Activated CD8-positive, alpha-beta memory T cell treated with anti-CD3 and anti-CD28 coated beads, Interleukin-2, amount 10 ng/mL, durations not matched to agents 7 days and 5 days (primary cell): Measurements from ENCODE around the gene COX20. TPM values are rescaled to one million over a fixed set of nuclear protein-coding genes. Genes with fewer than 3 reads are reported as not detected.

Experiments used
- ATAC-seq: fragments of 150-1000 bp; cut with Tn5 transposase; one replicate; pipeline ENCODE4 v1.10.0; 2021; ENCODE audit warnings: moderate library complexity
- CTCF ChIA-PET: fragments of 350-600 bp; sonication (Branson Sonifier 250); formaldehyde crosslinking; loops from one replicate; lab custom pipeline; 2021; ENCODE audit warnings: antibody characterized with exemption; lab: Charles Lee
- DNase-seq: peaks from one replicate; pipeline ENCODE4 v3.0.0-alpha.2; 2020
- H3K27ac Mint-ChIP-seq: one replicate; pipeline ENCODE4 v1.8.0; 2021; ENCODE audit warnings: mild to moderate bottlenecking, mixed read lengths
- H3K27me3 Mint-ChIP-seq: one replicate; pipeline ENCODE4 v1.8.0; 2021; ENCODE audit warnings: mixed read lengths
- H3K36me3 Mint-ChIP-seq: one replicate; pipeline ENCODE4 v1.8.0; 2021; ENCODE audit warnings: mild to moderate bottlenecking, mixed read lengths
- H3K4me1 Mint-ChIP-seq: one replicate; pipeline ENCODE4 v1.8.0; 2021; ENCODE audit warnings: mixed read lengths
- H3K4me3 Mint-ChIP-seq: one replicate; pipeline ENCODE4 v1.8.0; 2021; ENCODE audit warnings: mild to moderate bottlenecking, moderate library complexity, mixed read lengths
- H3K9me3 Mint-ChIP-seq: one replicate; pipeline ENCODE4 v1.8.0; 2022; ENCODE audit warnings: low read depth, mixed read lengths
- total RNA-seq, 2 experiments: library from RNA; stranded (reverse); gene quantifications; one replicate each; pipeline ENCODE4 v1.2.3, GENCODE V29; 2021

Gene COX20
- total RNA-seq, 2 experiments from 2014 or later: 21.6 to 26.3 TPM

- H3K9me3 Mint-ChIP-seq: no peaks in the 10 kb centered on the region
- H3K4me1 Mint-ChIP-seq: peaks cover 65% of the 10 kb centered on the region
- H3K27me3 Mint-ChIP-seq: no peaks in the 10 kb centered on the region
- peak overlapping the region; percentile 93 for H3K4me3 Mint-ChIP-seq
- DNase-seq (no peak), ATAC-seq (no peak)
- CTCF ChIA-PET: interaction anchor here (0.7 to 4.4 kb wide), 8 partner anchors 9 to 181 kb away, joined by 4 to 49 read pairs (median 10); partner anchors contain the start of gene COX20
- H3K27ac Mint-ChIP-seq: peak overlapping the region; percentile 83
- H3K36me3 Mint-ChIP-seq: peaks cover 65% of the 10 kb centered on the region
Observed at GRCh38 chr1:244860914-244861610, 25.6 kb downstream of the COX20 start.

GRCh38 chr1:244861683-244862082 is 26.2 kb downstream of the COX20 start:
- no peaks in the 10 kb centered on the region for H3K9me3 Mint-ChIP-seq
- peaks cover 64% of the 10 kb centered on the region for H3K4me1 Mint-ChIP-seq
- no peak for ATAC-seq
- H3K27ac Mint-ChIP-seq: peak overlapping the region; percentile 83
- no peak for DNase-seq
- peaks cover 61% of the 10 kb centered on the region for H3K36me3 Mint-ChIP-seq
- CTCF ChIA-PET: interaction anchor here (0.6 to 4.4 kb wide), 11 partner anchors 9 to 416 kb away, joined by 3 to 49 read pairs (median 7); partner anchors contain the start of gene COX20
- H3K4me3 Mint-ChIP-seq: peak overlapping the region; percentile 93
- H3K27me3 Mint-ChIP-seq: no peaks in the 10 kb centered on the region

GRCh38 chr1:244862354-244862698 is 26.9 kb downstream of the COX20 start:
- CTCF ChIA-PET: interaction anchor here (0.6 to 4.4 kb wide), 9 partner anchors 10 to 180 kb away, joined by 3 to 49 read pairs (median 7); partner anchors contain the start of gene COX20
- DNase-seq: no peak
- Mint-ChIP-seq H3K4me3 (peak overlapping the region; percentile 93), H3K36me3 (peaks cover 56% of the 10 kb centered on the region), H3K4me1 (peaks cover 61% of the 10 kb centered on the region), H3K9me3 (no peaks in the 10 kb centered on the region), H3K27ac (peak overlapping the region; percentile 96), H3K27me3 (no peaks in the 10 kb centered on the region)
- peak; percentile 1 for ATAC-seq

GRCh38 chr1:244862699-244863490 is 27.4 kb downstream of the COX20 start:
- DNase-seq (peak; percentile 96), ATAC-seq (peak; percentile 62)
- Mint-ChIP-seq H3K4me3 (peak overlapping the region; percentile 97), H3K9me3 (no peaks in the 10 kb centered on the region), H3K27me3 (no peaks in the 10 kb centered on the region), H3K36me3 (peaks cover 50% of the 10 kb centered on the region), H3K27ac (peak overlapping the region; percentile 99), H3K4me1 (peaks cover 55% of the 10 kb centered on the region)
- CTCF ChIA-PET: interaction anchor here (1.0 to 4.4 kb wide), 9 partner anchors 8 to 112 kb away, joined by 3 to 49 read pairs (median 8); partner anchors contain the start of gene COX20

- DNase-seq: no peak
- H3K36me3 Mint-ChIP-seq: peaks cover 43% of the 10 kb centered on the region
- H3K4me1 Mint-ChIP-seq: peaks cover 49% of the 10 kb centered on the region
- CTCF ChIA-PET: interaction anchor here (0.6 to 4.4 kb wide), 12 partner anchors 8 to 179 kb away, joined by 3 to 49 read pairs (median 4); partner anchors contain the start of gene COX20
- H3K27me3 Mint-ChIP-seq: no peaks in the 10 kb centered on the region
- peak overlapping the region; percentile 97 for H3K4me3 Mint-ChIP-seq
- peak; percentile 28 for ATAC-seq
- peak overlapping the region; percentile 99 for H3K27ac Mint-ChIP-seq
- no peaks in the 10 kb centered on the region for H3K9me3 Mint-ChIP-seq
Observed at GRCh38 chr1:244863491-244864252, 28.2 kb downstream of the COX20 start.

GRCh38 chr1:244864253-244865027 is 29.0 kb downstream of the COX20 start, which contains the start of gene HNRNPU:
Gene HNRNPU, minus strand, starts transcription at chr1:244864543. Its CDS starts 236 bp downstream, at chr1:244864307.
- no peaks in the 10 kb centered on the region for H3K27me3 Mint-ChIP-seq
- H3K9me3 Mint-ChIP-seq: no peaks in the 10 kb centered on the region
- H3K36me3 Mint-ChIP-seq: peaks cover 37% of the 10 kb centered on the region
- peak within 1 kb of the TSS; percentile 99 for H3K27ac Mint-ChIP-seq
- CTCF ChIA-PET: interaction anchor here (0.6 to 4.4 kb wide), 15 partner anchors 9 to 178 kb away, joined by 3 to 49 read pairs (median 3); partner anchors contain the start of gene COX20
- H3K4me3 Mint-ChIP-seq: peak within 1 kb of the TSS; percentile 97
- ATAC-seq (peak; percentile 74), DNase-seq (peak; percentile 96)
- H3K4me1 Mint-ChIP-seq: peaks cover 42% of the 10 kb centered on the region

GRCh38 chr1:244865028-244865371 is 29.5 kb downstream of the COX20 start:
- Mint-ChIP-seq H3K36me3 (peaks cover 32% of the 10 kb centered on the region), H3K4me3 (peak overlapping the region; percentile 97), H3K4me1 (peaks cover 37% of the 10 kb centered on the region), H3K27me3 (no peaks in the 10 kb centered on the region), H3K9me3 (no peaks in the 10 kb centered on the region), H3K27ac (peak overlapping the region; percentile 99)
- CTCF ChIA-PET: interaction anchor here (0.7 to 4.4 kb wide), 9 partner anchors 10 to 178 kb away, joined by 3 to 49 read pairs (median 3); partner anchors contain the start of gene COX20
- ATAC-seq (no peak), DNase-seq (peak; percentile 48)

DNA sequence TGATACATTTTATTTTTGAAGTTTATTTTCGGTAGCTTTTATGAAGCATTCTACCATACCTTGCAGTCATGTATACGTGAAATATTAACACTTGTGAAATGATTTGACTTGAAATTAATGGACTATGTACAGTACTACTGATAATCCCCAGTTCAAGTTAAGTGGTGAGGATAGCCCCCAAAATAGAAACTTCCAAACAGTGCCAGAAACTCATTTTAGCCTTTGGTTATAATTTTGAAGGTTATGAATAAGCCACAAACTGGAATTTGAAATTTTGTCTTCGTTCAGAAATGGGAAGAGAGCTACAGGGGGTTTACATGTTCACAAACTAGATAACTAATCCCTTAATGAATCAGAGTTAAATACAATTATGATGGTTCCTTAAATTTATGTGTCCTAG is 30.4 kb downstream of the COX20 start:
- CTCF ChIA-PET: interaction anchor here (1.0 to 3.1 kb wide), 7 partner anchors 9 to 177 kb away, joined by 3 to 11 read pairs (median 4); no protein-coding TSS in a partner anchor
- no peaks in the 10 kb centered on the region for H3K9me3 Mint-ChIP-seq

GRCh38 chr1:244866355-244866754 is 30.9 kb downstream of the COX20 start:
- Mint-ChIP-seq H3K27me3 (no peaks in the 10 kb centered on the region), H3K4me1 (peaks cover 24% of the 10 kb centered on the region), H3K9me3 (no peaks in the 10 kb centered on the region), H3K4me3 (no peak overlapping the region), H3K27ac (no peak overlapping the region), H3K36me3 (peaks cover 19% of the 10 kb centered on the region)
- ATAC-seq (no peak), DNase-seq (no peak)
- CTCF ChIA-PET: interaction anchor here (1.3 to 3.1 kb wide), 4 partner anchors 8 to 105 kb away, joined by 3 to 11 read pairs (median 4); no protein-coding TSS in a partner anchor

More for the DNA sequence above, 30.4 kb downstream of the COX20 start:
- Mint-ChIP-seq H3K4me1 (peaks cover 30% of the 10 kb centered on the region), H3K4me3 (no peak overlapping the region), H3K27ac (peak overlapping the region; percentile 99), H3K27me3 (no peaks in the 10 kb centered on the region), H3K36me3 (peaks cover 24% of the 10 kb centered on the region)
- no peak for ATAC-seq
- DNase-seq: no peak

- peaks cover 4% of the 10 kb centered on the region for H3K36me3 Mint-ChIP-seq
- H3K4me3 Mint-ChIP-seq: no peak overlapping the region
- H3K9me3 Mint-ChIP-seq: no peaks in the 10 kb centered on the region
- no peak overlapping the region for H3K27ac Mint-ChIP-seq
- peaks cover 17% of the 10 kb centered on the region for H3K4me1 Mint-ChIP-seq
- ATAC-seq (no peak), DNase-seq (no peak)
- H3K27me3 Mint-ChIP-seq: no peaks in the 10 kb centered on the region
- CTCF ChIA-PET: interaction anchor here (1.0 to 1.2 kb wide), 2 partner anchors 10 to 174 kb away, joined by 3 to 4 read pairs; no protein-coding TSS in a partner anchor
Observed at GRCh38 chr1:244868484-244869363, 33.3 kb downstream of the COX20 start.

- no peaks in the 10 kb centered on the region for H3K36me3 Mint-ChIP-seq
- no peaks in the 10 kb centered on the region for H3K27me3 Mint-ChIP-seq
- H3K4me3 Mint-ChIP-seq: no peak overlapping the region
- no peaks in the 10 kb centered on the region for H3K9me3 Mint-ChIP-seq
- no peak for DNase-seq
- CTCF ChIA-PET: interaction anchor here (1.0 to 1.2 kb wide), 2 partner anchors 10 to 173 kb away, joined by 3 to 4 read pairs; no protein-coding TSS in a partner anchor
- no peak for ATAC-seq
- peaks cover 17% of the 10 kb centered on the region for H3K4me1 Mint-ChIP-seq
- no peak overlapping the region for H3K27ac Mint-ChIP-seq
Observed at GRCh38 chr1:244869364-244869827, 33.9 kb downstream of the COX20 start.
